SK-N-SH (cell line): ENCODE results near the gene KLHL7. TPM values are rescaled to one million over a fixed set of nuclear protein-coding genes. Genes with fewer than 3 reads are reported as not detected.

ENCODE experiments used
- CTCF ChIA-PET: fragments of 300-600, 350-600 bp; formaldehyde crosslinking; extraction: SDS; loops from one replicate; lab custom pipeline; 2021; lab: Yijun Ruan, JAX
- POLR2A ChIA-PET: fragments of 350-600 bp; sonication (Branson Sonifier 250); formaldehyde crosslinking; extraction: SDS; loops from one replicate; lab custom pipeline; 2020; ENCODE audit warnings: antibody characterized with exemption, inconsistent platforms; lab: Yijun Ruan, JAX
- DNase-seq: peaks from one replicate; pipeline ENCODE4 v3.0.0; 2012
- H2AFZ ChIP-seq: fragments of 200-600 bp; sonication (generic); 2 replicates; pipeline ENCODE4 v1.8.1; 2016; ENCODE audit warnings: antibody characterized with exemption, mild to moderate bottlenecking, low read depth
- H3F3A ChIP-seq: fragments of 200-600 bp; sonication (generic); replicated peaks from 2 replicates; pipeline ENCODE3; 2016; ENCODE audit warnings: antibody characterized with exemption, mild to moderate bottlenecking; ENCODE audit not compliant: insufficient read depth
- H3K27ac ChIP-seq, 2 experiments: fragments of 200-500 bp in 1 of 2; fragments of 200-600 bp in 1 of 2; sonication (Bioruptor generic) in 1 of 2; sonication (generic), shearing (Covaris generic) in 1 of 2; 2 replicates each; pipeline versions ENCODE4 v1.5.1 to v1.6.1; 2014 to 2016; ENCODE audit warnings: low read depth in 2 of 2, inconsistent platforms in 1 of 2, low read length in 1 of 2, mild to moderate bottlenecking in 1 of 2, mixed read lengths in 1 of 2
- H3K27me3 ChIP-seq: fragments of 200-600 bp; sonication (generic), shearing (Covaris generic); 2 replicates; pipeline ENCODE4 v1.6.1; 2016; ENCODE audit warnings: mixed run types; ENCODE audit not compliant: insufficient read depth
- H3K36me3 ChIP-seq, 2 experiments: fragments of 200-500 bp in 1 of 2; fragments of 200-600 bp in 1 of 2; sonication (Bioruptor generic) in 1 of 2; sonication (generic) in 1 of 2; replicated peaks in 1 of 2; 2 replicates each; pipeline versions ENCODE3 to v1.5.1; 2014 to 2016; ENCODE audit warnings: low read length in 1 of 2, mild to moderate bottlenecking in 1 of 2; ENCODE audit not compliant: insufficient read depth in 2 of 2, control insufficient read depth in 1 of 2
- H3K4me1 ChIP-seq, 2 experiments: fragments of 200-500 bp in 1 of 2; fragments of 200-600 bp in 1 of 2; sonication (Bioruptor generic) in 1 of 2; sonication (generic), shearing (Covaris generic) in 1 of 2; 2 replicates each; pipeline versions ENCODE4 v1.5.1 to v1.6.1; 2014 to 2016; ENCODE audit warnings: low read depth in 1 of 2, low read length in 1 of 2, mixed run types in 1 of 2; ENCODE audit not compliant: insufficient read depth in 2 of 2, control insufficient read depth in 1 of 2
- H3K4me2 ChIP-seq: fragments of 200-600 bp; sonication (generic), shearing (Covaris generic); 2 replicates; pipeline ENCODE4 v1.6.1; 2017; ENCODE audit warnings: mixed run types
- H3K4me3 ChIP-seq, 2 experiments: fragments of 200-500 bp in 1 of 2; fragments of 200-600 bp in 1 of 2; sonication (Bioruptor generic) in 1 of 2; sonication (generic), shearing (Covaris generic) in 1 of 2; 2 replicates each; pipeline versions ENCODE4 v1.5.1 to v1.8.1; 2014 to 2016; ENCODE audit warnings: low read depth in 2 of 2, inconsistent platforms in 1 of 2, low read length in 1 of 2, mild to moderate bottlenecking in 1 of 2, mixed read lengths in 1 of 2, moderate library complexity in 1 of 2
- H3K79me2 ChIP-seq: fragments of 200-600 bp; sonication (generic); 2 replicates; pipeline ENCODE4 v1.8.1; 2017; ENCODE audit warnings: mild to moderate bottlenecking; ENCODE audit not compliant: insufficient read depth
- H3K9ac ChIP-seq: fragments of 200-600 bp; sonication (generic); 2 replicates; pipeline ENCODE4 v1.6.1; 2017; ENCODE audit warnings: mixed run types
- H3K9me2 ChIP-seq: fragments of 200-600 bp; sonication (generic); 2 replicates; pipeline ENCODE4 v1.6.1; 2017; ENCODE audit warnings: mixed run types
- H3K9me3 ChIP-seq: fragments of 200-600 bp; sonication (generic); 2 replicates; pipeline ENCODE4 v1.6.1; 2017; ENCODE audit warnings: mixed run types, mild to moderate bottlenecking, moderate library complexity
- H4K20me1 ChIP-seq: fragments of 200-600 bp; sonication (generic); 2 replicates; pipeline ENCODE4 v1.6.1; 2017; ENCODE audit warnings: mild to moderate bottlenecking, mixed run types; ENCODE audit not compliant: insufficient read depth
- ELF1 ChIP-seq: IDR thresholded peaks from 2 replicates; pipeline ENCODE4 v1.4.0; 2012
- EP300 ChIP-seq, 2 experiments: IDR thresholded peaks; 2 replicates each; pipeline versions ENCODE4 v1.4.0 to v1.6.1; 2012; ENCODE audit warnings: borderline replicate concordance in 1 of 2, low read depth in 1 of 2, low read length in 1 of 2
- EZH2phosphoT487 ChIP-seq: fragments of 200-600 bp; sonication (generic); IDR thresholded peaks from 2 replicates; pipeline ENCODE4 v1.6.1; 2017; ENCODE audit warnings: low read depth, mixed run types, mild to moderate bottlenecking, antibody characterized with exemption, moderate library complexity, borderline replicate concordance
- FOSL2 ChIP-seq: IDR thresholded peaks from 2 replicates; pipeline ENCODE4 v1.4.0; 2012; ENCODE audit warnings: low read depth, mild to moderate bottlenecking, moderate library complexity, borderline replicate concordance
- GATA2 ChIP-seq: sonication (generic); formaldehyde crosslinking; IDR thresholded peaks from 2 replicates; pipeline ENCODE4 v1.5.0; 2020; ENCODE audit warnings: mild to moderate bottlenecking, missing genetic modification reagents
- MXI1 ChIP-seq: IDR thresholded peaks from 2 replicates; pipeline ENCODE4 v1.6.1; 2012; ENCODE audit warnings: mild to moderate bottlenecking, low read depth, low read length, improper control_type of control experiment
- NRF1 ChIP-seq: IDR thresholded peaks from 2 replicates; pipeline ENCODE4 v1.6.1; 2012; ENCODE audit warnings: low read depth, mild to moderate bottlenecking, low read length
- POLR2AphosphoS5 ChIP-seq: IDR thresholded peaks from 2 replicates; pipeline ENCODE4 v1.6.1; 2012; ENCODE audit warnings: low read depth, low read length
- RCOR1 ChIP-seq: fragments of 150-350 bp; IDR thresholded peaks from 2 replicates; pipeline ENCODE4 v1.6.1; 2017; ENCODE audit warnings: antibody characterized with exemption, low read length
- RFX5 ChIP-seq: IDR thresholded peaks from 2 replicates; pipeline ENCODE4 v1.6.1; 2012; ENCODE audit warnings: mild to moderate bottlenecking, improper control_type of control experiment, low read length
- RXRA ChIP-seq: IDR thresholded peaks from 2 replicates; pipeline ENCODE4 v1.4.0; 2012; ENCODE audit warnings: low read depth, mild to moderate bottlenecking, borderline replicate concordance
- SMC3 ChIP-seq: IDR thresholded peaks from 2 replicates; pipeline ENCODE4 v1.6.1; 2012; ENCODE audit warnings: low read depth, low read length, improper control_type of control experiment
- TAF1 ChIP-seq: IDR thresholded peaks from 2 replicates; pipeline ENCODE4 v1.6.1; 2012; ENCODE audit warnings: low read depth, mild to moderate bottlenecking, low read length, moderate library complexity, borderline replicate concordance
- TCF12 ChIP-seq: IDR thresholded peaks from 2 replicates; pipeline ENCODE4 v1.4.0; 2012
- WGBS: methylation state at CpG from one replicate; pipeline ENCODE4 v1.1.6; 2017; ENCODE audit warnings: low lambda C conversion rate; 5-methylcytosine and 5-hydroxymethylcytosine counted together
- polyA plus RNA-seq, 3 experiments: library from polyadenylated mRNA; depleted of rRNA; stranded (reverse); fragments of >200 nt; gene quantifications; 2 replicates each; pipeline ENCODE4 v1.2.3, GENCODE V29; 2012
- TF ChIP-seq, protein P1 (sequence below): IDR thresholded peaks from 2 replicates; pipeline ENCODE4; 2012
- TF ChIP-seq, protein P2 (sequence below): IDR thresholded peaks from 2 replicates; pipeline ENCODE4 v1.6.1; 2012; ENCODE audit warnings: mild to moderate bottlenecking, low read depth, low read length, moderate library complexity
- TF ChIP-seq, protein P3 (sequence below): IDR thresholded peaks from 2 replicates; pipeline ENCODE4 v1.4.0; 2012; ENCODE audit warnings: low read depth
- TF ChIP-seq, protein P4 (sequence below): IDR thresholded peaks from 2 replicates; pipeline ENCODE4 v1.4.0; 2012; ENCODE audit warnings: low read depth, borderline replicate concordance
- TF ChIP-seq, protein P5 (sequence below): fragments of 150-350 bp; IDR thresholded peaks from 2 replicates; pipeline ENCODE4 v1.6.1; 2017; ENCODE audit warnings: antibody characterized with exemption, low read length, low read depth, borderline replicate concordance

The KLHL7 gene
- polyA plus RNA-seq, 1 of the 3 experiments (the other 2 are of a cell fraction): 30.8 TPM

DNA sequence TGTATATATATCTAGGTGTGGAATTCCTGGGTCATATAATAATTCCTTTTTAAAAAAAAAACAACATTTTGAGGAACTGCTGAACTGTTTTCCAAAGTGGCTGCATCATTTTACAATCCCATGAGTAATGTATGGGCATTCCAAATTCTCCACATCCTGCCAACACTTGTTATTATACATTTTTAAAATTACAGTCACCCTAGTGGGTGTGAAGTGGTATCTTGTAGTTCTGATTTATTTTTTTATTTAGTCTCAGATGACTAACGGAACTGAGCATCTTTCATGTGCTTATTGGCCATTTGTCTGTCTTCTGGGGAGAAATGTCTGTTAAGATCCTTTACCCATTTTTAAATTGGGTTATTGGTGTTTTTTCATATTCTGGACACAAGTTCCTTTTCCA, 12.0 kb upstream of the KLHL7 start:
- no peak for TF ChIP-seq RXRA
- TF ChIP-seq, protein P1, sequence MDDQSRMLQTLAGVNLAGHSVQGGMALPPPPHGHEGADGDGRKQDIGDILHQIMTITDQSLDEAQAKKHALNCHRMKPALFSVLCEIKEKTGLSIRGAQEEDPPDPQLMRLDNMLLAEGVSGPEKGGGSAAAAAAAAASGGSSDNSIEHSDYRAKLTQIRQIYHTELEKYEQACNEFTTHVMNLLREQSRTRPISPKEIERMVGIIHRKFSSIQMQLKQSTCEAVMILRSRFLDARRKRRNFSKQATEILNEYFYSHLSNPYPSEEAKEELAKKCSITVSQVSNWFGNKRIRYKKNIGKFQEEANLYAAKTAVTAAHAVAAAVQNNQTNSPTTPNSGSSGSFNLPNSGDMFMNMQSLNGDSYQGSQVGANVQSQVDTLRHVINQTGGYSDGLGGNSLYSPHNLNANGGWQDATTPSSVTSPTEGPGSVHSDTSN: no peak
- WGBS: 20% methylated on average over 1 of the region's 1 CpG
- no peaks in the 10 kb centered on the region for H3F3A ChIP-seq
- H3K9ac ChIP-seq: no peak overlapping the region
- H3K4me2 ChIP-seq: no peak overlapping the region
- H3K27ac ChIP-seq: no peak overlapping the region
- POLR2A ChIA-PET: no interaction called here
- H3K4me3 ChIP-seq: no peak overlapping the region
- H3K4me1 ChIP-seq: no peaks in the 10 kb centered on the region
- H3K9me2 ChIP-seq: no peaks in the 10 kb centered on the region
- H3K9me3 ChIP-seq: peaks cover 9% of the 10 kb centered on the region; the same call in 1 of the 2 replicates
- 0 out of 2 replicates have a peak, but pooled peaks cover 5% of the 10 kb centered on the region for H3K27me3 ChIP-seq
- DNase-seq: no peak
- H4K20me1 ChIP-seq: no peaks in the 10 kb centered on the region
- no peak overlapping the region for H2AFZ ChIP-seq
- no peaks in the 10 kb centered on the region for H3K79me2 ChIP-seq
- CTCF ChIA-PET: no interaction called here
- H3K36me3 ChIP-seq: no peaks in the 10 kb centered on the region

DNA sequence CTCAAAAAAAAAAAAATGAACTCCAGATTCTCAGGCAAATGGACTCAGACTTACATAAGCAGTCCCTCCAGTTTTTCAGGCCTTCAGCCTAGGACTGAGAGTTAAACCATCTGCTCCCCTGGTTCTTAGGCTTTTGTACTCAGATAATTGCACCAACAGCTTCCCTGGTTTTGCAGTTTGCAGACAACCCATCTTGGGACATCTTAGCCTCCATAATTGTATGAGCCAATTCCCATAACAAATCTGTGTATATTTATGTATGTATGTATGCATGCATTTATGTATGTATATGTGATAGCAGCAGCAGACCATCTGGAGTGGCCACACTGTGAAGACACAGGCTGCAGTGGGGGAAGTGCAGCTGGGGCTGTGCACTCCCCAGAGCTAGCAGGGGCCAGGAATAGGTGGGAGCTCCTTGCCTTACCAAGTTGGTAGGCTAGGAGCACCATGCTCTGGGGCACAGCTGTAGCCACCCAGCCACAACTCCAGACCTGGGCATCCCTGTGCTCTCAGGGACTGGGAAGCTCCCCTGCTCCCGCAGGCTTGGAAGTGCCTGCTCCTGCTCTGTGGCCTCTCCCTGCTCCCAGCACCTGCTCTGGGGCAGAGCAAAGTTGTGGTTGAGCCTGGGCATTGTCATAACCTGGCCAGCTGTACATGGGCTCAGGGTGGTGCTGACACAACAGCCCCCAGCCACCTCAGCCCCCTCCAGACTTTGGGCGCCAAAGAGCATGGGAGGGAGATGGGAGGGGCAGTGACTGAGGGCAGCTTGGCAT, 8.9 kb upstream of the KLHL7 start:
- no peak for DNase-seq
- no peak overlapping the region for H3K4me2 ChIP-seq
- H3K4me3 ChIP-seq: no peak overlapping the region
- H3K27me3 ChIP-seq: no peaks in the 10 kb centered on the region
- 83% methylated on average over 1 of the region's 2 CpGs for WGBS
- H3K4me1 ChIP-seq: no peaks in the 10 kb centered on the region
- H3K79me2 ChIP-seq: no peaks in the 10 kb centered on the region
- no peak overlapping the region for H3K9ac ChIP-seq
- H3K27ac ChIP-seq: no peak overlapping the region
- H3F3A ChIP-seq: no peaks in the 10 kb centered on the region
- no peaks in the 10 kb centered on the region for H4K20me1 ChIP-seq
- no peaks in the 10 kb centered on the region for H3K36me3 ChIP-seq
- POLR2A ChIA-PET: interaction anchor here (1.5 kb wide), 1 partner anchor 10 kb away, joined by 7 read pairs; no protein-coding TSS in a partner anchor
- H3K9me2 ChIP-seq: no peaks in the 10 kb centered on the region
- CTCF ChIA-PET: interaction anchor here (0.9 to 6.2 kb wide), 3 partner anchors 11 to 88 kb away, joined by 5 to 60 read pairs (median 7); no protein-coding TSS in a partner anchor
- H2AFZ ChIP-seq: no peak overlapping the region
- H3K9me3 ChIP-seq: peaks cover 9% of the 10 kb centered on the region; the same call in 1 of the 2 replicates
- no peak for TF ChIP-seq TAF1
- TF ChIP-seq, protein P2, sequence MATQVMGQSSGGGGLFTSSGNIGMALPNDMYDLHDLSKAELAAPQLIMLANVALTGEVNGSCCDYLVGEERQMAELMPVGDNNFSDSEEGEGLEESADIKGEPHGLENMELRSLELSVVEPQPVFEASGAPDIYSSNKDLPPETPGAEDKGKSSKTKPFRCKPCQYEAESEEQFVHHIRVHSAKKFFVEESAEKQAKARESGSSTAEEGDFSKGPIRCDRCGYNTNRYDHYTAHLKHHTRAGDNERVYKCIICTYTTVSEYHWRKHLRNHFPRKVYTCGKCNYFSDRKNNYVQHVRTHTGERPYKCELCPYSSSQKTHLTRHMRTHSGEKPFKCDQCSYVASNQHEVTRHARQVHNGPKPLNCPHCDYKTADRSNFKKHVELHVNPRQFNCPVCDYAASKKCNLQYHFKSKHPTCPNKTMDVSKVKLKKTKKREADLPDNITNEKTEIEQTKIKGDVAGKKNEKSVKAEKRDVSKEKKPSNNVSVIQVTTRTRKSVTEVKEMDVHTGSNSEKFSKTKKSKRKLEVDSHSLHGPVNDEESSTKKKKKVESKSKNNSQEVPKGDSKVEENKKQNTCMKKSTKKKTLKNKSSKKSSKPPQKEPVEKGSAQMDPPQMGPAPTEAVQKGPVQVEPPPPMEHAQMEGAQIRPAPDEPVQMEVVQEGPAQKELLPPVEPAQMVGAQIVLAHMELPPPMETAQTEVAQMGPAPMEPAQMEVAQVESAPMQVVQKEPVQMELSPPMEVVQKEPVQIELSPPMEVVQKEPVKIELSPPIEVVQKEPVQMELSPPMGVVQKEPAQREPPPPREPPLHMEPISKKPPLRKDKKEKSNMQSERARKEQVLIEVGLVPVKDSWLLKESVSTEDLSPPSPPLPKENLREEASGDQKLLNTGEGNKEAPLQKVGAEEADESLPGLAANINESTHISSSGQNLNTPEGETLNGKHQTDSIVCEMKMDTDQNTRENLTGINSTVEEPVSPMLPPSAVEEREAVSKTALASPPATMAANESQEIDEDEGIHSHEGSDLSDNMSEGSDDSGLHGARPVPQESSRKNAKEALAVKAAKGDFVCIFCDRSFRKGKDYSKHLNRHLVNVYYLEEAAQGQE: no peak
- TF ChIP-seq GATA2 (CRISPR knock-in tag): no peak
- TF ChIP-seq, protein P3, sequence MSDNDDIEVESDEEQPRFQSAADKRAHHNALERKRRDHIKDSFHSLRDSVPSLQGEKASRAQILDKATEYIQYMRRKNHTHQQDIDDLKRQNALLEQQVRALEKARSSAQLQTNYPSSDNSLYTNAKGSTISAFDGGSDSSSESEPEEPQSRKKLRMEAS: no peak
- TF ChIP-seq FOSL2: no peak
- no peak for TF ChIP-seq POLR2AphosphoS5
- no peak for TF ChIP-seq ELF1
- no peak for TF ChIP-seq EP300 (IDR thresholded peaks at IDR 0.05; ENCODE audit: borderline replicate concordance in 1 of 2, low read depth in 1 of 2, low read length in 1 of 2)
- TF ChIP-seq NRF1: no peak
- TF ChIP-seq RXRA: no peak
- TF ChIP-seq, protein P4, sequence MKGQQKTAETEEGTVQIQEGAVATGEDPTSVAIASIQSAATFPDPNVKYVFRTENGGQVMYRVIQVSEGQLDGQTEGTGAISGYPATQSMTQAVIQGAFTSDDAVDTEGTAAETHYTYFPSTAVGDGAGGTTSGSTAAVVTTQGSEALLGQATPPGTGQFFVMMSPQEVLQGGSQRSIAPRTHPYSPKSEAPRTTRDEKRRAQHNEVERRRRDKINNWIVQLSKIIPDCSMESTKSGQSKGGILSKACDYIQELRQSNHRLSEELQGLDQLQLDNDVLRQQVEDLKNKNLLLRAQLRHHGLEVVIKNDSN: no peak
- TF ChIP-seq SMC3: no peak
- TF ChIP-seq, protein P5, sequence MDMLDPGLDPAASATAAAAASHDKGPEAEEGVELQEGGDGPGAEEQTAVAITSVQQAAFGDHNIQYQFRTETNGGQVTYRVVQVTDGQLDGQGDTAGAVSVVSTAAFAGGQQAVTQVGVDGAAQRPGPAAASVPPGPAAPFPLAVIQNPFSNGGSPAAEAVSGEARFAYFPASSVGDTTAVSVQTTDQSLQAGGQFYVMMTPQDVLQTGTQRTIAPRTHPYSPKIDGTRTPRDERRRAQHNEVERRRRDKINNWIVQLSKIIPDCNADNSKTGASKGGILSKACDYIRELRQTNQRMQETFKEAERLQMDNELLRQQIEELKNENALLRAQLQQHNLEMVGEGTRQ: no peak
- no peak for TF ChIP-seq EZH2phosphoT487
- TF ChIP-seq RCOR1: no peak
- no peak for TF ChIP-seq RFX5
- no peak for TF ChIP-seq MXI1
- no peak for TF ChIP-seq TCF12
